HG03060 (cell line): Measurements from ENCODE around the gene ADH7.
A peak's percentile ranks its signal among the peaks of the same experiment; 100 is the strongest.

ENCODE experiments used
- ATAC-seq: cut with Tn5 transposase; IDR thresholded peaks from one replicate; pipeline ENCODE4 v1.9.1; 2021; ENCODE audit warnings: low read depth, moderate number of reproducible peaks; ENCODE audit not compliant: unreplicated experiment

Gene ADH7

GRCh38 chr4:99435154-99435553, at the start of gene ADH7:
TSS of gene ADH7 (minus strand) at chr4:99435342. CDS start at chr4:99435233, 109 bp downstream.
- no peak for ATAC-seq

GRCh38 chr4:99483636-99484035, 48.5 kb upstream of the ADH7 start:
- no peak for ATAC-seq

DNA sequence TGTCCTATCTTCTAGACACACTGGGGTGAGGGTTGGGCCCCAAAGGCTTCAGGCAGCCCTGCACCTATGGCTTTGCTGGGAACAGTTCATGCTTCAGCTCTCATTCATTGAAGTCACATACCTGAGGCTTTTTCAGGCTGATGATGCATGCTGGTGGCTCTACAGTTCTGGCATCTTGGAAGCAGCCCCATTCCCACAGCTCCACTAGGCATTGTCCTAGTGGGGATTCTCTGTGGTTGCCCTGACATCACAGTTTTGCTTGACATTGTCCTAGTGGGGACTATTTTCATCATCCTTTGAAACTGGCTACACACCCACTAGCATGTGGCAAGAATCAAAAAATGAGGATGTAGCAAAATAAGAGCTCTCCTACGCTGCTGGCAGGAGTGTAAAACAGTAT, 38.0 kb upstream of the ADH7 start:
- no peak for ATAC-seq

GRCh38 chr4:99471896-99472295, 36.8 kb upstream of the ADH7 start:
- no peak for ATAC-seq

GRCh38 chr4:99471349-99471748, 36.2 kb upstream of the ADH7 start:
- no peak for ATAC-seq

GRCh38 chr4:99468889-99469288, 33.7 kb upstream of the ADH7 start:
- ATAC-seq: no peak

GRCh38 chr4:99467887-99468286, 32.7 kb upstream of the ADH7 start:
- ATAC-seq: no peak

DNA sequence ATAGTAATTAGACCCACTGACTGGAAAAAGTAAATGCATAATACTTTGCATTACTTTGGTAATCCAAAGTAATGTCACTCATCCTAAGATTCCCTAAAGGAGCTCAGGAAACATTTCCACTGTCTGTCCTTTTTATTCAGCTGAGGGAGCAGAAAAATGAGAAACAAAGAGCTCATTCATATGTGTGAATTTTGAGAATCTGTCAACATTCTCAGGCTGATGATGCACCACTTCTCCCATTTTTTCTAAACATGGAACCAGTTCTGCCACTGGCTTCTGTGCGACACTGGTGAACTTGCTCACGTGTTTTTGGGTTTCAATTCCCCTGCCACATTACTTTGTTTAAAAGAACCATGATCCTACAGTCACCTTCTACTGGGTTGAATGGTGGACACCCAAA, 28.4 kb upstream of the ADH7 start:
- no peak for ATAC-seq

DNA sequence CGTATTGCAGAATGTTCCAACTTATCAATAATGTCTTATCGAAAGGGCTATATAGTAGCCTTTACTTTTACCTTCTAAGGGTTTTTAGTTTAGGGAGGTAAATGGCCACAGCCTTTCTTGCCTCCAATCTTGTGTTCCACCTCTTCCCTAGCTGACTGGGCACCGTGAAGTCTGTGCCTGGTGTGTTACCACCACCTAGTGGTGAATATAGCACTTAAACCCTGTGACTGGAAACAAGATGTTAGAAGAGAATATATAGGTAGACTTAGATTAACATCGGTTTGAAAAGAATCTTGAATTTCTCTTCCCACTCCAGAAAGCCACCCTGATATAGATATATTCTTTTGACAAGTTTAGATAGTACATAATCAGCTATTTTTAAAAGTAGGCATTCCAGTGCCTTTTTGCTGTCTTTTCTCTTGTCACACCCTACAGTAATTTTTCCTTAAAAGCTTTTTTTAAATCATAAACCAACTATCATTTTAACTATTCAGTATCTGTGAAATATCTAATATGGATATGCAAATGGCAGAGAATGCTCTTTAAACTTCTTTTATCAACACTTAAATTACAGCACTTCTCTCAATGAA, 27.8 kb upstream of the ADH7 start:
- ATAC-seq: peak; percentile 80

GRCh38 chr4:99461623-99462401, 26.7 kb upstream of the ADH7 start:
- ATAC-seq: no peak

GRCh38 chr4:99459546-99460042, 24.5 kb upstream of the ADH7 start:
- no peak for ATAC-seq

- ATAC-seq: no peak
These were observed 23.8 kb upstream of the ADH7 start for GRCh38 chr4:99458911-99459447.

DNA sequence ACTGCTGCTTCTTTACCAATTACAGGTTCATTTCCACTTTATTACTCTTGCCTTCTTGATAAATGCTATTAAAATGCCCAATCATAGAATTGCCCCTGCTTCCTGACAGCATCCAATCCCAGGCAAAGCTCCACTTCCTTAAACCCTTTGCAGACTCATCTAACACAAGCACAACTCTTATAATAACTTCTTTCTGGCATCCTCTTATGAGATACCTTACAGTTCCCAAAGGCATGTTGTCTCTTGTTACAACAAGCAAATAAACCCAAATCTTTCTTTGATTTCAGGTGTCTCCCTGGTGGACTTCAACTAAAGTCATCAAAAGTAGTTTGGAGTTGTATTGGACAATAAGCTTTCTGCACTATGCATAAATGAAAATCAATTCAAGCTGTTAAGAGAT, 22.5 kb upstream of the ADH7 start:
- no peak for ATAC-seq

DNA sequence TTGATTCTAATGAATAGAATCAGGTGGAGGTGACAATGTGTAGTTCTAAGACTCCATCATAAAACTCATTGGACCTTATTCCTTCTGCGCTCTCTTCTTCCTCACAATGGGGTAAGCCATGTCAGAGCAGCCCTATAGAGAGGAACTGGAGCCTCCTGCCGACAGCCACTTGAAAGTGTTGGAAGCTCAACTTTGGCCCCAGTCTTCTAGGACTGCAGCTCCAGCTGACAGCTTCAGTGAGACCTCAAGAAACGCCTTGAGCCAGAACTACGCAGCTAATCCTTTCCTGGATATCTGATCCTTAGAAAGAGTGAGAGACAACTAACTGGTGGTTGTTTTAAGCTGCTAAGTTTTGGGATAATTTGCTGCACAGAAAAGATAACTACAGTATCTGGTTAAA, 22.1 kb upstream of the ADH7 start:
- ATAC-seq: no peak

DNA sequence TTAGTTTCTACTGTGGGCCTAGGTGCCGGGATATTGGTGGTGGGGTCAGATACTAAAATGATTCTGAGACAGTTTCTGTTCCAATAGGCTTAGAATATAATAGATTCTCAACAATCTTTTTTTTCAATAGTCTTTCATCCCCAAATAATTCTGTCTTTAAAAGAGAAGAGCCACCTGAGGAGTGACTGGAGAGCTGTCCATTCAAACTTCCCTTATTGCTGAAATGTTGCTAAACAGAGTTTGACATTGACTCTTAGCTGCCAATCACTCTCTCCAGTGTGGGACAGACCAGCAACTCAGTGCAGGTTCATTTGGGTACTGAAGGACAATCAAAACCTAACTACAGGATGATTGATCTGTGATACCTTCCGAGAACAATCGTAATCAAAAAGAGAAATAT, 12.4 kb upstream of the ADH7 start:
- no peak for ATAC-seq

DNA sequence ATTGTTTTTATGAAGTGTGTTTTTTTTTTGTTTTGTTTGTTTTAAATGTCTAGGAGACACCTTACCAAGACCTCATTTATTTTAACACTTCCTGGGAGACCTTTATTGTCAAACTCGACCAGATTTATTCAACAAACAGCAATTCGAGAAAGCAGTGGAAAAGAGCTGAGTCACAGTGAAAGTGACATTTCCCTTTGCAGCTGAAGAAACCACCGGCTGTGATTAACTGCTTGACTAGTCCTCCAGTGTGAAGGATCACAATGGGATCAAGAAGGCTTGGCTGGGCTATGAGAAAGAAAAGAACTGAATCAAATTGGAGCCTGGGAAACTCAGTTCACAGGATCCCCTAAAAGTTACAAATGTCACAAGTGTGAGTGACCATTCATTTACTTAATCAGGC, 11.9 kb upstream of the ADH7 start:
- peak; percentile 97 for ATAC-seq

DNA sequence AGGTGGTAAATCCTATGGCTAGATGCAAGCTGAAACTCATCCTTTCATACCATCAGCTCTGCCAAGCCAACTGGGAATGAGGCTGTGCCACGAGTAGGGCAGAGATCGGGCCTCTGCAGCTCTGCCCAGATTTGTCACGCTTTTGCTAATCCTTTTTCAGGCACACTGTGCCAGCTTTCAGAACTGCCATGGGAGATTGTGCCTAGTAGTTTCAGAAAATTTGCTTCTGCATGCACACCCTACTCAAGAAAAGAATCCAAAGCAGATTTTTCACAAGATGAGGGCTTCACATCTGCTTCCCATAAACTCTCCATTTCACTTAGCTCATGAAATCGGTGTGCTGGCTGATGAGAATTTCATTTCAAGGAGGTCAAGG, 3.3 kb upstream of the ADH7 start:
- ATAC-seq: no peak

GRCh38 chr4:99437723-99438404, 2.7 kb upstream of the ADH7 start:
- ATAC-seq: no peak

DNA sequence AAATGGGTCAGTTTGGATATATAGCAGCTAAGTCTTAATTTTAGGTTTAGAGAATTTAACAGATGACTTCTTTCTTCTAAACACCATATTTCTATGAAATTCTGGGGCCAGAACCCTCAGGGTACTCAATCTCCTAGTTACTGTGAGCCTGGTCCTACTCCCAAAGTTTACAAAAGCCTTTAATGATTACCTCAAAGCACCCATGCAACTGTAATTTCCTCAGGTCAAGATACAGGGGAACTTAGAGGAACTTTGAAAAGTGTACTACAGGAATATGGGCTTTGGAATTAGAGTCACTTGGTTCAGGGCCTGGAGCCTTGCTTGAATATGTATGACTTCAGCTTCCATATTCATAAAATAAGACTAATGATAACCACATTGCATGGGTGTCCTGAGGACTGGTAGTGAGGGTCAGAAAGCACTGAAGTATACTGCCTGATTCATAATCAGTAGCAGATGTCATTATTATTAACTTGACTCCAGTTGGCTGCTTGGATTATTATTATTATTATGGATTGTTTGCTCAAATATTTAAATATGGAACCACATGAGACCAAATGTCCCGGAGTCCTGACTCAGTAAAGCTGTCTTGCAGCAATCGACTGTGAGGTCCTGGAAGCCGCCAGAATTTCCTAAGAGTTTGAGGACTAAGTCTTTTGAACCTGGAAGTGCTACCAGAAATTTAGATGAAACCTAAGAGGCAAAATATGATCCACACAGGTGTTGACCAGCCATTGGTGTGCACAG, 2.0 kb upstream of the ADH7 start:
- no peak for ATAC-seq

DNA sequence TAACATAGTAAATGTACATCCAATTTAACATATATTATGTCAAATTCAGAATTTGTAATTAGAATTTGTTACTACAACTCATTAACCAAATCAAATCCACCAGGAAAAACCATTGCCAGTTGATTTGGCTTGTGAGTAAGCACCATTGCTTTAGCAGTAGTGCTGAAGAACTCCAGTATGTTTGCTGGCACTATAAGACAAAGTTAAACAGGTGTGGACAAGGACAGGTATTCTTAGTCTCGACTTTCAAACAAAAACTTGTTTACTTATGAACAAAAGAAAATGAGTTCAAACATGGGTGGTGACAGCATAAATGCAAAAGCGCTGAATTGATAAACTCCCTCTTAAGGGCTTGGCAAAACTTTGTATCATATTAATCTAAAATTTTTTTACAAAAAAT, 1.3 kb upstream of the ADH7 start:
- ATAC-seq: no peak

DNA sequence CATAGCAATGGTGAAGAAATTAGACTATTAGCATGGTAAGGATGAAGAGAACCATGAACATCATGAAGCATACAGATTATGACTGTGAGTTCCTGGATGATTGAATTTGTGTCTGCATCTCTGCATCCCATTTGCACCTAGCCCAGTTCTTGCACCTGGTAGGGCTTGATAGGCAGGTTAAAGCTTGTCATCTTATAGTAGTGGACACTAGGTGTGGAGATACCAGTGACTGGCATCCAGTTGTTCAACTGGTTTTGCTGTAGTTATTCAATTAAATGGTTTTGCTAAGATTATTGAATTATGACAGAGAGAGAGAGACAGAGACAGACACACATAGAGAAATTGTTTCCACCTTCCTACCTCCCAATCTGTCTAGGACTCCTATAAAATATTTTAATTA, 5.0 kb downstream of the ADH7 start:
- ATAC-seq: no peak
